ENCODE measurements around the gene DISP3.

DISP3 gene

GRCh38 chr1:11543392-11543791 is 64.4 kb downstream of the DISP3 start:
- TF ChIP-seq MYC (IDR thresholded peaks at IDR 0.05; ENCODE audit: low read depth, low read length): no peak
- TF ChIP-seq CTCF (IDR thresholded peaks at IDR 0.05; ENCODE audit: low read depth, low read length): no peak
- TF ChIP-seq MAX (IDR thresholded peaks at IDR 0.05; ENCODE audit: low read depth, low read length): no peak
- no peak for TF ChIP-seq POLR2A (IDR thresholded peaks at IDR 0.05; ENCODE audit: extremely low read depth, insufficient read length)
- no peak overlapping the region for H3K4me3 ChIP-seq (ENCODE audit: low read depth, low read length)
- no peak for DNase-seq (ENCODE audit: low read depth)

- H3K4me3 ChIP-seq (ENCODE audit: low read depth, low read length): no peak overlapping the region
- no peak for TF ChIP-seq CTCF (IDR thresholded peaks at IDR 0.05; ENCODE audit: low read depth, low read length)
- no peak for TF ChIP-seq POLR2A (IDR thresholded peaks at IDR 0.05; ENCODE audit: extremely low read depth, insufficient read length)
- TF ChIP-seq MAX (IDR thresholded peaks at IDR 0.05; ENCODE audit: low read depth, low read length): no peak
- TF ChIP-seq MYC (IDR thresholded peaks at IDR 0.05; ENCODE audit: low read depth, low read length): no peak
- no peak for DNase-seq (ENCODE audit: low read depth)
Observed at GRCh38 chr1:11543796-11544195, 64.8 kb downstream of the DISP3 start.

GRCh38 chr1:11546456-11546855 is 67.5 kb downstream of the DISP3 start:
- H3K4me3 ChIP-seq (ENCODE audit: low read depth, low read length): no peak overlapping the region
- TF ChIP-seq CTCF (IDR thresholded peaks at IDR 0.05; ENCODE audit: low read depth, low read length) (no peak), MAX (IDR thresholded peaks at IDR 0.05; ENCODE audit: low read depth, low read length) (no peak), POLR2A (IDR thresholded peaks at IDR 0.05; ENCODE audit: extremely low read depth, insufficient read length) (no peak), MYC (IDR thresholded peaks at IDR 0.05; ENCODE audit: low read depth, low read length) (no peak)
- no peak for DNase-seq (ENCODE audit: low read depth)

- H3K4me3 ChIP-seq (ENCODE audit: low read depth, low read length): no peak overlapping the region
- TF ChIP-seq CTCF (IDR thresholded peaks at IDR 0.05; ENCODE audit: low read depth, low read length) (no peak), MAX (IDR thresholded peaks at IDR 0.05; ENCODE audit: low read depth, low read length) (peak; percentile 84), MYC (IDR thresholded peaks at IDR 0.05; ENCODE audit: low read depth, low read length) (peak; percentile 29; the same call in 1 of the 2 replicates), POLR2A (IDR thresholded peaks at IDR 0.05; ENCODE audit: extremely low read depth, insufficient read length) (no peak)
- DNase-seq (ENCODE audit: low read depth): peak; percentile 83
Observed at GRCh38 chr1:11550664-11551283, 71.8 kb downstream of the DISP3 start.

- no peak overlapping the region for H3K4me3 ChIP-seq (ENCODE audit: low read depth, low read length)
- DNase-seq (ENCODE audit: low read depth): peak; percentile 20
- TF ChIP-seq POLR2A (IDR thresholded peaks at IDR 0.05; ENCODE audit: extremely low read depth, insufficient read length): no peak
- TF ChIP-seq MAX (IDR thresholded peaks at IDR 0.05; ENCODE audit: low read depth, low read length): no peak
- no peak for TF ChIP-seq CTCF (IDR thresholded peaks at IDR 0.05; ENCODE audit: low read depth, low read length)
Observed at GRCh38 chr1:11558276-11558675, 79.3 kb downstream of the DISP3 start.

Data from NB4 (cell line).